Karpas-422 (cell line): ENCODE measurements around the gene RPS17. TPM values are rescaled to one million over a fixed set of nuclear protein-coding genes. Genes with fewer than 3 reads are reported as not detected.

Source experiments
- DNase-seq: peaks from one replicate; pipeline ENCODE4 v3.0.0-alpha.2; 2015
- H2AFZ ChIP-seq: fragments of 200-600 bp; sonication (generic); 2 replicates; pipeline ENCODE4 v1.6.1; 2014; ENCODE audit warnings: antibody characterized with exemption, low read length, mixed read lengths
- H3K27ac ChIP-seq: fragments of 200-600 bp; sonication (generic); 2 replicates; pipeline ENCODE4 v1.5.1; 2014; ENCODE audit warnings: mild to moderate bottlenecking, low read length, moderate library complexity
- H3K27me3 ChIP-seq: fragments of 200-600 bp; sonication (generic); 2 replicates; pipeline ENCODE4 v1.6.1; 2014; ENCODE audit warnings: low read length, mixed read lengths
- H3K36me3 ChIP-seq: fragments of 200-600 bp; sonication (generic); 2 replicates; pipeline ENCODE4 v1.6.1; 2014; ENCODE audit warnings: low read length, mixed read lengths; ENCODE audit not compliant: insufficient read depth
- H3K4me1 ChIP-seq: fragments of 200-600 bp; sonication (generic); 2 replicates; pipeline ENCODE4 v1.6.1; 2014; ENCODE audit warnings: mild to moderate bottlenecking, low read length, mixed read lengths
- H3K4me2 ChIP-seq: fragments of 200-600 bp; sonication (generic); 2 replicates; pipeline ENCODE4 v1.6.1; 2014; ENCODE audit warnings: low read length, low read depth, mild to moderate bottlenecking; ENCODE audit not compliant: poor library complexity, severe bottlenecking
- H3K4me3 ChIP-seq: fragments of 200-600 bp; sonication (generic); 2 replicates; pipeline ENCODE4 v1.5.1; 2014; ENCODE audit warnings: mild to moderate bottlenecking, antibody characterized with exemption, low read length, mixed read lengths
- H3K79me2 ChIP-seq: fragments of 200-600 bp; sonication (generic); 2 replicates; pipeline ENCODE4 v1.6.1; 2014; ENCODE audit warnings: mild to moderate bottlenecking, low read length, mixed read lengths
- H3K9ac ChIP-seq: fragments of 200-600 bp; sonication (generic); 2 replicates; pipeline ENCODE4 v1.6.0; 2014; ENCODE audit warnings: low read length
- H3K9me2 ChIP-seq: fragments of 200-600 bp; sonication (generic), shearing (Covaris generic); replicated peaks from 2 replicates; pipeline ENCODE4 v1.6.0; 2014; ENCODE audit warnings: mild to moderate bottlenecking, low read length, moderate library complexity; ENCODE audit not compliant: insufficient read depth
- H3K9me3 ChIP-seq: fragments of 300-700, 200-600 bp; sonication (generic); 2 replicates; pipeline ENCODE4 v1.6.1; 2014; ENCODE audit warnings: low read length, mixed read lengths
- H4K20me1 ChIP-seq: fragments of 200-600 bp; sonication (generic); 2 replicates; pipeline ENCODE4 v1.6.1; 2014; ENCODE audit warnings: mild to moderate bottlenecking, antibody characterized with exemption, low read length, low read depth; ENCODE audit not compliant: insufficient read depth
- total RNA-seq: library from RNA; depleted of rRNA; stranded (reverse); fragments of >200 nt; shearing (Covaris generic); gene quantifications from 2 replicates; pipeline ENCODE4 v1.2.3, GENCODE V29; 2014; ENCODE audit warnings: low replicate concordance; rRNA removed

The RPS17 gene
- total RNA-seq: 5,063 and 5,133 TPM in 2 replicates

GRCh38 chr15:82540055-82540983 is at the start of gene RPS17:
TSS of gene RPS17 (minus strand) at chr15:82540457. CDS start at chr15:82540428, 29 bp downstream.
- H2AFZ ChIP-seq: peak within 1 kb of the TSS; percentile 88
- H4K20me1 ChIP-seq: peaks cover 33% of the 10 kb centered on the region
- H3K4me1 ChIP-seq: peaks cover 19% of the 10 kb centered on the region
- H3K9me2 ChIP-seq: no peaks in the 10 kb centered on the region
- peak; percentile 98 for DNase-seq
- H3K9ac ChIP-seq: peak within 1 kb of the TSS; percentile 100
- peak within 1 kb of the TSS; percentile 99 for H3K4me3 ChIP-seq
- peak within 1 kb of the TSS; percentile 97 for H3K4me2 ChIP-seq
- H3K9me3 ChIP-seq: no peaks in the 10 kb centered on the region
- H3K79me2 ChIP-seq: peaks cover 32% of the 10 kb centered on the region
- H3K27ac ChIP-seq: peak within 1 kb of the TSS; percentile 86
- H3K36me3 ChIP-seq: peaks cover 44% of the 10 kb centered on the region
- no peaks in the 10 kb centered on the region for H3K27me3 ChIP-seq

- no peak overlapping the region for H2AFZ ChIP-seq
- H3K27ac ChIP-seq: no peak overlapping the region
- H3K9me3 ChIP-seq: no peaks in the 10 kb centered on the region
- H3K9ac ChIP-seq: no peak overlapping the region
- no peaks in the 10 kb centered on the region for H3K79me2 ChIP-seq
- no peaks in the 10 kb centered on the region for H4K20me1 ChIP-seq
- no peaks in the 10 kb centered on the region; the same call in 1 of the 2 replicates for H3K27me3 ChIP-seq
- no peak overlapping the region for H3K4me2 ChIP-seq
- H3K4me1 ChIP-seq: no peaks in the 10 kb centered on the region
- no peak for DNase-seq
- no peaks in the 10 kb centered on the region for H3K36me3 ChIP-seq
- no peaks in the 10 kb centered on the region for H3K9me2 ChIP-seq
- H3K4me3 ChIP-seq: no peak overlapping the region
Measured at GRCh38 chr15:82587805-82588204, 47.5 kb upstream of the RPS17 start.

GRCh38 chr15:82585072-82585471 is 44.8 kb upstream of the RPS17 start:
- Histone ChIP-seq H3K4me2 (no peak overlapping the region), H3K4me3 (no peak overlapping the region), H4K20me1 (no peaks in the 10 kb centered on the region)

GRCh38 chr15:82580713-82581112 is 40.5 kb upstream of the RPS17 start:
- no peak overlapping the region for H3K27ac ChIP-seq
- no peaks in the 10 kb centered on the region for H3K4me1 ChIP-seq
- no peaks in the 10 kb centered on the region for H3K9me3 ChIP-seq
- no peak overlapping the region for H3K4me2 ChIP-seq
- H3K9me2 ChIP-seq: no peaks in the 10 kb centered on the region
- no peaks in the 10 kb centered on the region; the same call in 1 of the 2 replicates for H3K27me3 ChIP-seq
- no peaks in the 10 kb centered on the region for H3K36me3 ChIP-seq
- no peaks in the 10 kb centered on the region for H3K79me2 ChIP-seq
- H4K20me1 ChIP-seq: no peaks in the 10 kb centered on the region
- no peak overlapping the region for H2AFZ ChIP-seq
- DNase-seq: no peak
- no peak overlapping the region for H3K4me3 ChIP-seq
- no peak overlapping the region for H3K9ac ChIP-seq

More at GRCh38 chr15:82585072-82585471, 44.8 kb upstream of the RPS17 start:
- Histone ChIP-seq H3K36me3 (no peaks in the 10 kb centered on the region), H3K27ac (no peak overlapping the region), H3K9me2 (no peaks in the 10 kb centered on the region), H3K79me2 (no peaks in the 10 kb centered on the region), H2AFZ (no peak overlapping the region), H3K9ac (no peak overlapping the region), H3K27me3 (no peaks in the 10 kb centered on the region; the same call in 1 of the 2 replicates), H3K4me1 (no peaks in the 10 kb centered on the region), H3K9me3 (no peaks in the 10 kb centered on the region)
- DNase-seq: no peak

GRCh38 chr15:82575335-82575734 is 35.1 kb upstream of the RPS17 start:
- no peak overlapping the region for H3K9ac ChIP-seq
- H3K4me3 ChIP-seq: no peak overlapping the region
- no peaks in the 10 kb centered on the region for H3K9me2 ChIP-seq
- no peak overlapping the region for H2AFZ ChIP-seq
- H3K4me2 ChIP-seq: no peak overlapping the region
- H3K27me3 ChIP-seq: 0 out of 2 replicates have a peak, but pooled peaks cover 4% of the 10 kb centered on the region
- H4K20me1 ChIP-seq: no peaks in the 10 kb centered on the region
- no peak for DNase-seq
- H3K79me2 ChIP-seq: no peaks in the 10 kb centered on the region
- no peak overlapping the region for H3K27ac ChIP-seq
- H3K4me1 ChIP-seq: no peaks in the 10 kb centered on the region
- H3K9me3 ChIP-seq: no peaks in the 10 kb centered on the region
- no peaks in the 10 kb centered on the region for H3K36me3 ChIP-seq

GRCh38 chr15:82572986-82573385 is 32.7 kb upstream of the RPS17 start:
- H3K4me1 ChIP-seq: no peaks in the 10 kb centered on the region
- H3K9me3 ChIP-seq: no peaks in the 10 kb centered on the region
- H3K4me2 ChIP-seq: no peak overlapping the region
- H3K9ac ChIP-seq: no peak overlapping the region
- no peaks in the 10 kb centered on the region for H3K9me2 ChIP-seq
- no peaks in the 10 kb centered on the region for H3K79me2 ChIP-seq
- no peak overlapping the region for H3K4me3 ChIP-seq
- H3K36me3 ChIP-seq: no peaks in the 10 kb centered on the region
- DNase-seq: no peak
- H3K27me3 ChIP-seq: 0 out of 2 replicates have a peak, but pooled peaks cover 4% of the 10 kb centered on the region
- H4K20me1 ChIP-seq: no peaks in the 10 kb centered on the region
- H2AFZ ChIP-seq: no peak overlapping the region
- H3K27ac ChIP-seq: no peak overlapping the region

- 0 out of 2 replicates have a peak, but pooled peaks cover 4% of the 10 kb centered on the region for H3K27me3 ChIP-seq
- no peak overlapping the region for H3K9ac ChIP-seq
- H3K9me2 ChIP-seq: no peaks in the 10 kb centered on the region
- no peak overlapping the region for H3K4me2 ChIP-seq
- no peaks in the 10 kb centered on the region for H3K79me2 ChIP-seq
- H3K9me3 ChIP-seq: no peaks in the 10 kb centered on the region
- H3K27ac ChIP-seq: no peak overlapping the region
- no peak overlapping the region for H2AFZ ChIP-seq
- H3K36me3 ChIP-seq: no peaks in the 10 kb centered on the region
- no peak for DNase-seq
- H4K20me1 ChIP-seq: no peaks in the 10 kb centered on the region
- H3K4me1 ChIP-seq: no peaks in the 10 kb centered on the region
- no peak overlapping the region for H3K4me3 ChIP-seq
Measured at GRCh38 chr15:82572311-82572710, 32.1 kb upstream of the RPS17 start.

GRCh38 chr15:82571722-82572222 is 31.5 kb upstream of the RPS17 start:
- Histone ChIP-seq H3K9me3 (no peaks in the 10 kb centered on the region), H3K79me2 (no peaks in the 10 kb centered on the region), H3K4me2 (no peak overlapping the region), H3K36me3 (no peaks in the 10 kb centered on the region), H3K9ac (no peak overlapping the region), H3K27me3 (0 out of 2 replicates have a peak, but pooled peaks cover 4% of the 10 kb centered on the region), H3K4me1 (no peaks in the 10 kb centered on the region), H3K27ac (no peak overlapping the region), H3K9me2 (no peaks in the 10 kb centered on the region), H2AFZ (no peak overlapping the region), H4K20me1 (no peaks in the 10 kb centered on the region), H3K4me3 (no peak overlapping the region)
- DNase-seq: no peak
